ENCODE measurements around the gene NUDT2.
"Not testable (repeated sequence)": the region's sequence is repeated elsewhere in the genome, so short reads cannot be mapped to it uniquely, and the experiment has no call there.

GRCh38 chr9:34352122-34352652 is 22.8 kb downstream of the NUDT2 start:
- not testable (repeated sequence) for TF ChIP-seq CTCF (IDR thresholded peaks at IDR 0.05; ENCODE audit: poor library complexity, severe bottlenecking); RAD21 (conservative IDR thresholded peaks at IDR 0.05); SMC3 (conservative IDR thresholded peaks at IDR 0.05; ENCODE audit: poor library complexity); EZH2 (IDR thresholded peaks at IDR 0.05; ENCODE audit: borderline replicate concordance, insufficient read depth, low read length, poor library complexity, severe bottlenecking); REST (IDR thresholded peaks at IDR 0.05; ENCODE audit: borderline replicate concordance); TAF1 (IDR thresholded peaks at IDR 0.05; ENCODE audit: low read depth)

Data from neural cell (in vitro differentiated cells).